Vagina (tissue), 2 donors: Measurements from ENCODE around the gene DSCAML1.

Experiments
- POLR2A ChIP-seq, 2 donors: fragments of 450-650 bp; IDR thresholded peaks; one replicate each; pipeline ENCODE4 v1.6.1; 2017; ENCODE audit warnings: antibody characterized with exemption in 2 of 2, mild to moderate bottlenecking in 2 of 2, moderate library complexity in 2 of 2
- TF ChIP-seq, protein P1 (sequence below), 3 experiments: fragments of 450-650 bp in 2 of 3; fragments of 200-600 bp in 1 of 3; sonication (generic) in 1 of 3; IDR thresholded peaks; one replicate each; pipeline ENCODE4 v1.5.1; 2017 to 2019; ENCODE audit warnings: antibody characterized with exemption in 3 of 3, mild to moderate bottlenecking in 2 of 3, moderate library complexity in 2 of 3

- TF ChIP-seq POLR2A (IDR thresholded peaks at IDR 0.05), result no peak
- TF ChIP-seq, protein P1, sequence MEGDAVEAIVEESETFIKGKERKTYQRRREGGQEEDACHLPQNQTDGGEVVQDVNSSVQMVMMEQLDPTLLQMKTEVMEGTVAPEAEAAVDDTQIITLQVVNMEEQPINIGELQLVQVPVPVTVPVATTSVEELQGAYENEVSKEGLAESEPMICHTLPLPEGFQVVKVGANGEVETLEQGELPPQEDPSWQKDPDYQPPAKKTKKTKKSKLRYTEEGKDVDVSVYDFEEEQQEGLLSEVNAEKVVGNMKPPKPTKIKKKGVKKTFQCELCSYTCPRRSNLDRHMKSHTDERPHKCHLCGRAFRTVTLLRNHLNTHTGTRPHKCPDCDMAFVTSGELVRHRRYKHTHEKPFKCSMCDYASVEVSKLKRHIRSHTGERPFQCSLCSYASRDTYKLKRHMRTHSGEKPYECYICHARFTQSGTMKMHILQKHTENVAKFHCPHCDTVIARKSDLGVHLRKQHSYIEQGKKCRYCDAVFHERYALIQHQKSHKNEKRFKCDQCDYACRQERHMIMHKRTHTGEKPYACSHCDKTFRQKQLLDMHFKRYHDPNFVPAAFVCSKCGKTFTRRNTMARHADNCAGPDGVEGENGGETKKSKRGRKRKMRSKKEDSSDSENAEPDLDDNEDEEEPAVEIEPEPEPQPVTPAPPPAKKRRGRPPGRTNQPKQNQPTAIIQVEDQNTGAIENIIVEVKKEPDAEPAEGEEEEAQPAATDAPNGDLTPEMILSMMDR (IDR thresholded peaks at IDR 0.05), result no peak
Observed at GRCh38 chr11:117701781-117702180, 95.2 kb downstream of the DSCAML1 start.
